ENCODE data around the gene CPNE9. TPM values are rescaled to one million over a fixed set of nuclear protein-coding genes. Genes with fewer than 3 reads are reported as not detected.

CPNE9 gene
- total RNA-seq, 4 donors from 2014 or later: not detected

GRCh38 chr3:9686050-9686550, 17.5 kb upstream of the CPNE9 start:
- Histone ChIP-seq H3K4me1 (peaks cover 0 to 3% (median 0%) of the 10 kb centered on the region in 4 donors), H3K27me3 (no peaks in the 10 kb centered on the region), H3K27ac (no peak overlapping the region), H3K36me3 (peaks cover 0 to 84% (median 41%) of the 10 kb centered on the region in 4 donors), H3K9me3 (no peaks in the 10 kb centered on the region), H3K4me3 (no peak overlapping the region)
- intact Hi-C loops (cut with DNase I; ENCODE audit: low total_unique reads) (no loop called here), in situ Hi-C loops (cut with MboI; ENCODE audit: low pct_ligation_motif_present in 1 of 4, low pct_unique_long_range_greater_than_20kb in 1 of 4, low sequenced_read_pairs in 3 of 4) (no loop called here)
- TF ChIP-seq POLR2AphosphoS5 (IDR thresholded peaks at IDR 0.05) (no peak), POLR2A (IDR thresholded peaks at IDR 0.05) (no peak), EP300 (IDR thresholded peaks at IDR 0.05; ENCODE audit: low read depth) (no peak), CTCF (IDR thresholded peaks at IDR 0.05) (no peak)
- DNase-seq: no peak
- WGBS, 2 donors (ENCODE audit: low coverage in 1 of 2): 79 to 100% methylated on average over 2 to 9 of the region's 9 CpGs

GRCh38 chr3:9686703-9687102, 16.9 kb upstream of the CPNE9 start:
- H3K27ac ChIP-seq: no peak overlapping the region
- intact Hi-C loops (cut with DNase I; ENCODE audit: low total_unique reads): no loop called here
- H3K4me3 ChIP-seq: no peak overlapping the region
- peaks cover 0 to 80% (median 39%) of the 10 kb centered on the region in 4 donors for H3K36me3 ChIP-seq
- in situ Hi-C loops (cut with MboI; ENCODE audit: low pct_ligation_motif_present in 1 of 4, low pct_unique_long_range_greater_than_20kb in 1 of 4, low sequenced_read_pairs in 3 of 4): no loop called here
- no peaks in the 10 kb centered on the region for H3K27me3 ChIP-seq
- DNase-seq: no peak
- no peaks in the 10 kb centered on the region for H3K4me1 ChIP-seq
- WGBS, 2 donors (ENCODE audit: low coverage in 1 of 2): 98 to 100% methylated on average over 1 to 3 of the region's 3 CpGs
- TF ChIP-seq CTCF (IDR thresholded peaks at IDR 0.05) (no peak), EP300 (IDR thresholded peaks at IDR 0.05; ENCODE audit: low read depth) (no peak)
- H3K9me3 ChIP-seq: no peaks in the 10 kb centered on the region

DNA sequence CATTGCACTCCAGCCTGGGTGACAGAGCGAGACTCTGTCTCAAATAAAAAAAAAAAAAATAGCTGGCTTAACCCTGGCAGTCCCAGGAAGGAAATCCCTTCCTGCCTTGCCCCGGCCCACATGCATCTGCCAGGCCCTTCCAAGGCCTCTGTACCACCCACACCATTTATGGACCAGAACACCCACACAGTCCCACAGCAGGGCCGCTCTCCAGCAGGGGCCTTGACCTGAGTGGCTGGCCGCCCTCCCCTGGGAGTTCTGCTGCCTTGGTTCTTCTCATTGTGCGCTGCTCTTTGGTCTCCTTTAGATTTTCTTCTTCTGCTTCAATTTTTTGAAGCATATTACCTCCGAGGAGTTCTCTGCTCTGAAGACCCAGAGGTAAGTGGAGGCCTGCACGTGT, 16.1 kb upstream of the CPNE9 start:
- in situ Hi-C loops (cut with MboI; ENCODE audit: low pct_ligation_motif_present in 1 of 4, low pct_unique_long_range_greater_than_20kb in 1 of 4, low sequenced_read_pairs in 3 of 4): no loop called here
- no peaks in the 10 kb centered on the region for H3K27me3 ChIP-seq
- no peak for DNase-seq
- intact Hi-C loops (cut with DNase I; ENCODE audit: low total_unique reads): no loop called here
- H3K36me3 ChIP-seq: peaks cover 0 to 80% (median 36%) of the 10 kb centered on the region in 4 donors
- TF ChIP-seq POLR2A (IDR thresholded peaks at IDR 0.05): no peak
- TF ChIP-seq EP300 (IDR thresholded peaks at IDR 0.05; ENCODE audit: low read depth): no peak
- TF ChIP-seq POLR2AphosphoS5 (IDR thresholded peaks at IDR 0.05): no peak
- TF ChIP-seq CTCF (IDR thresholded peaks at IDR 0.05): no peak
- no peaks in the 10 kb centered on the region for H3K4me1 ChIP-seq
- 87 to 93% methylated on average over 3 to 7 of the region's 7 CpGs for WGBS, 2 donors (ENCODE audit: low coverage in 1 of 2)
- no peak overlapping the region for H3K27ac ChIP-seq
- no peak overlapping the region for H3K4me3 ChIP-seq
- H3K9me3 ChIP-seq: no peaks in the 10 kb centered on the region

DNA sequence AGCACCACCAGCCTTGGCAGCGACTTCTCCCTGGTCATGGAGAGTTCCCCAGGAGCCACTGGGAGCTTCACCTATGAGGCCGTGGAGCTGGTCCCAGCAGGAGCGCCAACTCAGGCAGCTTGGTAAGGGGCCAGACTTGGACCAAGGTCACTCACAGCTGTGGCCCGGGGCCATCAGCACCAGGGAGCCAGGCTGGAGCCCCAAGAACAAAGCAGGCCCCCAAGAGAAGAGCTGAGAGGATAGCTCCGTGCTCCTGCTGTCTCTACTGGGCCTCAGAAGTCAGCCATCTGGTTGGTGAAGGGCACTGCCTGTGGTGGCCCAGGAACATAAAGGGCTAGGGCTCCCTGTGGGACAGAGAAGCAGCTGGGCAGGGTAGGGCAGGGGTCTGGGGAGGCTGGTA, 14.7 kb upstream of the CPNE9 start:
- TF ChIP-seq POLR2AphosphoS5 (IDR thresholded peaks at IDR 0.05): no peak
- TF ChIP-seq EP300 (IDR thresholded peaks at IDR 0.05; ENCODE audit: low read depth): no peak
- no peak for TF ChIP-seq CTCF (IDR thresholded peaks at IDR 0.05)
- TF ChIP-seq POLR2A (IDR thresholded peaks at IDR 0.05): no peak
- H3K36me3 ChIP-seq: peaks cover 0 to 72% (median 34%) of the 10 kb centered on the region in 4 donors
- H3K27me3 ChIP-seq: no peaks in the 10 kb centered on the region
- intact Hi-C loops (cut with DNase I; ENCODE audit: low total_unique reads): no loop called here
- H3K4me3 ChIP-seq: no peak overlapping the region
- in situ Hi-C loops (cut with MboI; ENCODE audit: low pct_ligation_motif_present in 1 of 4, low pct_unique_long_range_greater_than_20kb in 1 of 4, low sequenced_read_pairs in 3 of 4): no loop called here
- no peak overlapping the region for H3K27ac ChIP-seq
- DNase-seq: no peak
- no peaks in the 10 kb centered on the region for H3K9me3 ChIP-seq
- no peaks in the 10 kb centered on the region for H3K4me1 ChIP-seq
- WGBS, 2 donors (ENCODE audit: low coverage in 1 of 2): 83% methylated on average over 5 of the region's 5 CpGs; no CpG with 5 or more reads in 1 of the 2 donors
